Immature natural killer cell (primary cell): Measurements from ENCODE around the gene GNA15. TPM values are rescaled to one million over a fixed set of nuclear protein-coding genes. Genes with fewer than 3 reads are reported as not detected.
"Not testable (repeated sequence)": the region's sequence is repeated elsewhere in the genome, so short reads cannot be mapped to it uniquely, and the experiment has no call there.

Source experiments
- DNase-seq, 3 donors: peaks; one replicate each; pipeline ENCODE4 v3.0.0; 2022; ENCODE audit warnings: mixed read lengths in 1 of 3
- H3K27ac Mint-ChIP-seq, 6 donors: one replicate each; pipeline ENCODE4 v1.8.0; 2020; ENCODE audit warnings: mixed read lengths in 6 of 6, mild to moderate bottlenecking in 5 of 6, inconsistent platforms in 4 of 6, moderate library complexity in 3 of 6
- H3K27me3 Mint-ChIP-seq, 3 donors: one replicate each; pipeline ENCODE4 v1.8.0; 2020 to 2021; ENCODE audit warnings: low read depth in 3 of 3, mild to moderate bottlenecking in 3 of 3, mixed read lengths in 3 of 3, moderate library complexity in 3 of 3, inconsistent platforms in 1 of 3
- H3K36me3 Mint-ChIP-seq, 3 donors: one replicate each; pipeline ENCODE4 v1.8.0; 2020; ENCODE audit warnings: mixed read lengths in 3 of 3, inconsistent platforms in 2 of 3, mild to moderate bottlenecking in 2 of 3
- H3K4me1 Mint-ChIP-seq, 2 donors: one replicate each; pipeline ENCODE4 v1.8.0; 2020; ENCODE audit warnings: inconsistent platforms in 2 of 2, mild to moderate bottlenecking in 2 of 2, mixed read lengths in 2 of 2, moderate library complexity in 1 of 2
- H3K4me3 Mint-ChIP-seq, 5 donors: one replicate each; pipeline ENCODE4 v1.8.0; 2020; ENCODE audit warnings: mild to moderate bottlenecking in 5 of 5, mixed read lengths in 5 of 5, inconsistent platforms in 3 of 5, moderate library complexity in 3 of 5
- H3K9me3 Mint-ChIP-seq, 6 donors: one replicate each; pipeline ENCODE4 v1.8.0; 2020; ENCODE audit warnings: mild to moderate bottlenecking in 6 of 6, mixed read lengths in 6 of 6, inconsistent platforms in 4 of 6, moderate library complexity in 3 of 6
- polyA plus RNA-seq, 3 donors: library from polyadenylated mRNA; unstranded; fragments of 300-500 nt; fragmentation: Illumina TruSeq; gene quantifications; one replicate each; pipeline ENCODE4 v1.2.3, GENCODE V29; 2021

The GNA15 gene
- polyA plus RNA-seq, 3 donors from 2014 or later: 0.25 to 2.8 (median 2.3) TPM

- H3K27me3 Mint-ChIP-seq: peaks cover 5 to 10% (median 7%) of the 10 kb centered on the region in 3 donors
- peak overlapping the region; percentile 65 to 83 (median 78) for H3K27ac Mint-ChIP-seq
- H3K9me3 Mint-ChIP-seq: no peaks in the 10 kb centered on the region
- DNase-seq: no peak
- peak overlapping the region; percentile 80 to 84 (median 82) for H3K4me3 Mint-ChIP-seq
- H3K36me3 Mint-ChIP-seq: peaks cover 0 to 6% (median 4%) of the 10 kb centered on the region in 3 donors
- H3K4me1 Mint-ChIP-seq: peaks cover 58 to 60% of the 10 kb centered on the region in 2 donors
These were observed 50.4 kb downstream of the GNA15 start for GRCh38 chr19:3186160-3186688.

- Mint-ChIP-seq H3K27me3 (peaks cover 5 to 10% (median 7%) of the 10 kb centered on the region in 3 donors), H3K9me3 (no peaks in the 10 kb centered on the region), H3K4me3 (peak overlapping the region; percentile 80 to 84 (median 82)), H3K27ac (peak overlapping the region; percentile 62 to 83 (median 78)), H3K4me1 (peaks cover 54 to 60% of the 10 kb centered on the region in 2 donors), H3K36me3 (peaks cover 0 to 6% (median 4%) of the 10 kb centered on the region in 3 donors)
- DNase-seq: no peak
These were observed 51.2 kb downstream of the GNA15 start for GRCh38 chr19:3186891-3187661.

GRCh38 chr19:3187662-3188511 lies 52.1 kb downstream of the GNA15 start:
- peak overlapping the region in 2 of 6 donors; percentile 16 to 28 for H3K27ac Mint-ChIP-seq
- peaks cover 5 to 10% (median 7%) of the 10 kb centered on the region in 3 donors for H3K27me3 Mint-ChIP-seq
- H3K4me3 Mint-ChIP-seq: peak overlapping the region in 4 of 5 donors; percentile 26 to 82 (median 42)
- no peak for DNase-seq
- peaks cover 0 to 6% (median 4%) of the 10 kb centered on the region in 3 donors for H3K36me3 Mint-ChIP-seq
- peaks cover 49 to 57% of the 10 kb centered on the region in 2 donors for H3K4me1 Mint-ChIP-seq
- no peaks in the 10 kb centered on the region for H3K9me3 Mint-ChIP-seq

- peaks cover 42 to 50% of the 10 kb centered on the region in 2 donors for H3K4me1 Mint-ChIP-seq
- no peaks in the 10 kb centered on the region for H3K9me3 Mint-ChIP-seq
These were observed 53.1 kb downstream of the GNA15 start for GRCh38 chr19:3188627-3189596.

GRCh38 chr19:3189702-3190469 lies 54.1 kb downstream of the GNA15 start:
- peaks cover 0 to 6% (median 0%) of the 10 kb centered on the region in 3 donors for H3K36me3 Mint-ChIP-seq
- H3K27ac Mint-ChIP-seq: no peak overlapping the region
- no peaks in the 10 kb centered on the region for H3K9me3 Mint-ChIP-seq
- H3K4me1 Mint-ChIP-seq: peaks cover 32 to 40% of the 10 kb centered on the region in 2 donors
- H3K4me3 Mint-ChIP-seq: no peak overlapping the region
- DNase-seq: no peak
- H3K27me3 Mint-ChIP-seq: peaks cover 5 to 7% (median 7%) of the 10 kb centered on the region in 3 donors

More at GRCh38 chr19:3188627-3189596, 53.1 kb downstream of the GNA15 start:
- peaks cover 0 to 5% (median 3%) of the 10 kb centered on the region in 3 donors for H3K36me3 Mint-ChIP-seq
- no peak for DNase-seq
- H3K27ac Mint-ChIP-seq: peak overlapping the region in 2 of 6 donors; percentile 28 to 50
- H3K27me3 Mint-ChIP-seq: peaks cover 5 to 9% (median 7%) of the 10 kb centered on the region in 3 donors
- peak overlapping the region in 3 of 5 donors; percentile 33 to 51 (median 40) for H3K4me3 Mint-ChIP-seq

GRCh38 chr19:3190470-3190770 lies 54.6 kb downstream of the GNA15 start:
- H3K27me3 Mint-ChIP-seq: peaks cover 4 to 6% (median 5%) of the 10 kb centered on the region in 3 donors
- no peak overlapping the region for H3K27ac Mint-ChIP-seq
- H3K4me3 Mint-ChIP-seq: no peak overlapping the region
- H3K4me1 Mint-ChIP-seq: peaks cover 28 to 35% of the 10 kb centered on the region in 2 donors
- DNase-seq: no peak
- H3K9me3 Mint-ChIP-seq: no peaks in the 10 kb centered on the region
- H3K36me3 Mint-ChIP-seq: peaks cover 0 to 6% (median 0%) of the 10 kb centered on the region in 3 donors

- H3K27ac Mint-ChIP-seq: peak overlapping the region in 2 of 6 donors; percentile 12 to 57
- DNase-seq: no peak
These were observed 55.3 kb downstream of the GNA15 start for GRCh38 chr19:3190921-3191805.

GRCh38 chr19:3191806-3192104 lies 55.9 kb downstream of the GNA15 start:
- H3K4me1 Mint-ChIP-seq: peaks cover 21 to 29% of the 10 kb centered on the region in 2 donors
- H3K36me3 Mint-ChIP-seq, DNase-seq, H3K27me3 Mint-ChIP-seq, H3K27ac Mint-ChIP-seq, H3K4me3 Mint-ChIP-seq, H3K9me3 Mint-ChIP-seq: not testable (repeated sequence)

More at GRCh38 chr19:3190921-3191805, 55.3 kb downstream of the GNA15 start:
- no peak overlapping the region for H3K4me3 Mint-ChIP-seq
- peaks cover 25 to 33% of the 10 kb centered on the region in 2 donors for H3K4me1 Mint-ChIP-seq
- H3K9me3 Mint-ChIP-seq: no peaks in the 10 kb centered on the region
- H3K27me3 Mint-ChIP-seq: peaks cover 3% of the 10 kb centered on the region in 3 donors
- peaks cover 0 to 9% (median 0%) of the 10 kb centered on the region in 3 donors for H3K36me3 Mint-ChIP-seq

GRCh38 chr19:3192228-3192635 lies 56.4 kb downstream of the GNA15 start:
- no peak overlapping the region for H3K27ac Mint-ChIP-seq
- peaks cover 16 to 24% of the 10 kb centered on the region in 2 donors for H3K4me1 Mint-ChIP-seq
- no peak overlapping the region for H3K4me3 Mint-ChIP-seq
- no peaks in the 10 kb centered on the region for H3K9me3 Mint-ChIP-seq
- peaks cover 0 to 9% (median 0%) of the 10 kb centered on the region in 3 donors for H3K36me3 Mint-ChIP-seq
- DNase-seq: no peak
- peaks cover 3 to 4% (median 3%) of the 10 kb centered on the region in 3 donors for H3K27me3 Mint-ChIP-seq

- no peak overlapping the region for H3K27ac Mint-ChIP-seq
- H3K9me3 Mint-ChIP-seq: no peaks in the 10 kb centered on the region
- H3K27me3 Mint-ChIP-seq: peaks cover 3 to 6% (median 3%) of the 10 kb centered on the region in 3 donors
- no peak for DNase-seq
- H3K4me1 Mint-ChIP-seq: peaks cover 12 to 22% of the 10 kb centered on the region in 2 donors
- peaks cover 0 to 9% (median 0%) of the 10 kb centered on the region in 3 donors for H3K36me3 Mint-ChIP-seq
- H3K4me3 Mint-ChIP-seq: no peak overlapping the region
These were observed 56.9 kb downstream of the GNA15 start for GRCh38 chr19:3192684-3193083.

GRCh38 chr19:3193256-3194105 lies 57.6 kb downstream of the GNA15 start:
- Mint-ChIP-seq H3K9me3 (no peaks in the 10 kb centered on the region), H3K36me3 (peaks cover 0 to 9% (median 0%) of the 10 kb centered on the region in 3 donors), H3K27ac (peak overlapping the region in 1 of 6 donors; percentile 71), H3K4me3 (no peak overlapping the region), H3K4me1 (peaks cover 6 to 16% of the 10 kb centered on the region in 2 donors), H3K27me3 (peaks cover 2 to 3% (median 3%) of the 10 kb centered on the region in 3 donors)
- DNase-seq: no peak
